H1 (cell line): ENCODE results near the gene SFN. TPM values are rescaled to one million over a fixed set of nuclear protein-coding genes. Genes with fewer than 3 reads are reported as not detected.

Source experiments
- CTCF ChIA-PET: fragments of 300-600 bp; sonication (Branson Sonifier 250); formaldehyde crosslinking; loops from one replicate; lab custom pipeline; 2021; ENCODE audit not compliant: partially characterized antibody; lab: Charles Lee
- POLR2A ChIA-PET: fragments of 300-600 bp; sonication (Branson Sonifier 250); formaldehyde crosslinking; loops from one replicate; lab custom pipeline; 2021; ENCODE audit warnings: inconsistent platforms; ENCODE audit not compliant: partially characterized antibody; lab: Charles Lee
- DNase-seq, 2 experiments: peaks; one replicate each; pipeline versions ENCODE4 v3.0.0 to v3.0.0-alpha.2; 2010 to 2022; ENCODE audit warnings: low spot score in 2 of 2, low read depth in 1 of 2, mixed read lengths in 1 of 2
- FAIRE-seq: peaks from 2 replicates; lab custom pipeline; 2011; peaks lifted over from hg19 to GRCh38; lab: Jason Lieb, UNC
- H2AFZ ChIP-seq: 2 replicates; pipeline ENCODE4 v1.8.1; 2012; ENCODE audit warnings: low read length, inconsistent platforms
- H2AK5ac ChIP-seq: 2 replicates; pipeline ENCODE4 v1.6.1; 2013; ENCODE audit warnings: low read depth, low read length
- H2BK120ac ChIP-seq: replicated peaks from 2 replicates; pipeline ENCODE3; 2013; ENCODE audit warnings: low read depth, low read length, inconsistent platforms
- H2BK12ac ChIP-seq: 2 replicates; pipeline ENCODE4 v1.6.1; 2013; ENCODE audit warnings: low read depth, low read length
- H2BK15ac ChIP-seq: 2 replicates; pipeline ENCODE4 v1.6.1; 2013; ENCODE audit warnings: low read length
- H2BK20ac ChIP-seq: 2 replicates; pipeline ENCODE4 v1.6.1; 2013; ENCODE audit warnings: low read length
- H2BK5ac ChIP-seq: 2 replicates; pipeline ENCODE4 v1.6.1; 2013; ENCODE audit warnings: low read depth, low read length
- H3K14ac ChIP-seq: 2 replicates; pipeline ENCODE4 v1.6.1; 2013; ENCODE audit warnings: inconsistent platforms; ENCODE audit not compliant: insufficient read length
- H3K18ac ChIP-seq: 2 replicates; pipeline ENCODE4 v1.6.1; 2013; ENCODE audit warnings: low read length; ENCODE audit errors: extremely low read depth
- H3K23ac ChIP-seq: 2 replicates; pipeline ENCODE4 v1.6.1; 2013; ENCODE audit warnings: inconsistent platforms; ENCODE audit not compliant: insufficient read length
- H3K23me2 ChIP-seq: 2 replicates; pipeline ENCODE4 v1.6.1; 2013; ENCODE audit warnings: low read depth, low read length
- H3K27ac ChIP-seq: 2 replicates; pipeline ENCODE4 v1.6.1; 2011; ENCODE audit warnings: low read depth, low read length, inconsistent platforms
- H3K27me3 ChIP-seq, 4 experiments: replicated peaks in 1 of 4; 1 replicate in 1 of 4; 2 replicates in 3 of 4; pipeline versions ENCODE4 v1.6.1 to v1.8.1; 2011 to 2013; ENCODE audit warnings: low read length in 3 of 4, mild to moderate bottlenecking in 3 of 4, inconsistent platforms in 2 of 4, mixed read lengths in 2 of 4, moderate library complexity in 1 of 4; ENCODE audit not compliant: control insufficient read depth in 3 of 4, insufficient read depth in 3 of 4; ENCODE audit errors: extremely low read depth in 1 of 4
- H3K36me3 ChIP-seq, 4 experiments: 2 replicates each; pipeline versions ENCODE4 v1.6.1 to v1.8.1; 2011 to 2013; ENCODE audit warnings: mild to moderate bottlenecking in 4 of 4, low read length in 3 of 4, moderate library complexity in 2 of 4, control low read depth in 1 of 4, inconsistent platforms in 1 of 4; ENCODE audit not compliant: insufficient read depth in 4 of 4, control insufficient read depth in 2 of 4
- H3K4ac ChIP-seq: replicated peaks from 2 replicates; pipeline ENCODE3; 2013; ENCODE audit warnings: low read length, low read depth, mixed read lengths, inconsistent platforms; ENCODE audit not compliant: insufficient read length
- H3K4me1 ChIP-seq, 4 experiments: replicated peaks in 1 of 4; 1 replicate in 1 of 4; 2 replicates in 3 of 4; pipeline versions ENCODE4 v1.6.1 to v1.8.1; 2011 to 2013; ENCODE audit warnings: low read length in 3 of 4, inconsistent platforms in 2 of 4, mixed read lengths in 1 of 4; ENCODE audit not compliant: insufficient read depth in 4 of 4, control insufficient read depth in 3 of 4
- H3K4me2 ChIP-seq, 2 experiments: 2 replicates each; pipeline versions ENCODE4 v1.6.1 to v1.8.1; 2011 to 2013; ENCODE audit warnings: low read depth in 2 of 2, low read length in 2 of 2, control low read depth in 1 of 2, inconsistent platforms in 1 of 2, mild to moderate bottlenecking in 1 of 2; ENCODE audit not compliant: insufficient read depth in 1 of 2
- H3K4me3 ChIP-seq, 4 experiments: fragments of 200-600, 300-600 bp in 1 of 4; sonication (generic), shearing (Covaris generic), sonication (Bioruptor Twin) in 1 of 4; 2 replicates each; pipeline versions ENCODE4 v1.5.1 to v1.8.1; 2011 to 2016; ENCODE audit warnings: low read length in 4 of 4, low read depth in 3 of 4, control low read depth in 2 of 4, inconsistent platforms in 2 of 4, mild to moderate bottlenecking in 2 of 4, mixed read lengths in 1 of 4, moderate library complexity in 1 of 4; ENCODE audit not compliant: insufficient read depth in 2 of 4; ENCODE audit errors: extremely low read depth in 1 of 4
- H3K56ac ChIP-seq: replicated peaks from 2 replicates; pipeline ENCODE3; 2013; ENCODE audit warnings: low read depth, mild to moderate bottlenecking, mixed read lengths, low read length, inconsistent platforms; ENCODE audit not compliant: insufficient read length
- H3K79me1 ChIP-seq: 2 replicates; pipeline ENCODE4 v1.6.1; 2013; ENCODE audit warnings: low read depth, low read length, control low read depth
- H3K79me2 ChIP-seq, 2 experiments: 2 replicates each; pipeline versions ENCODE4 v1.6.1 to v1.8.1; 2012 to 2013; ENCODE audit warnings: low read length in 2 of 2, mild to moderate bottlenecking in 2 of 2, inconsistent platforms in 1 of 2; ENCODE audit not compliant: insufficient read depth in 2 of 2, control insufficient read depth in 1 of 2
- H3K9ac ChIP-seq, 4 experiments: replicated peaks in 1 of 4; 1 replicate in 1 of 4; 2 replicates in 3 of 4; pipeline versions ENCODE4 v1.6.1 to v1.8.1; 2011 to 2013; ENCODE audit warnings: low read depth in 3 of 4, low read length in 3 of 4, control low read depth in 2 of 4, mild to moderate bottlenecking in 2 of 4, moderate library complexity in 2 of 4, inconsistent platforms in 1 of 4; ENCODE audit errors: extremely low read depth in 1 of 4
- H3K9me3 ChIP-seq, 2 experiments: 2 replicates each; pipeline versions ENCODE4 v1.6.1 to v1.8.1; 2012 to 2013; ENCODE audit warnings: mild to moderate bottlenecking in 2 of 2, moderate library complexity in 2 of 2, control low read depth in 1 of 2, inconsistent platforms in 1 of 2, low read depth in 1 of 2, low read length in 1 of 2, mixed read lengths in 1 of 2; ENCODE audit not compliant: insufficient read depth in 2 of 2
- H4K20me1 ChIP-seq, 2 experiments: replicated peaks in 1 of 2; 2 replicates each; pipeline versions ENCODE3 to v1.8.1; 2011 to 2013; ENCODE audit warnings: inconsistent platforms in 2 of 2, low read length in 2 of 2, mild to moderate bottlenecking in 1 of 2; ENCODE audit not compliant: insufficient read depth in 2 of 2, control insufficient read depth in 1 of 2
- H4K5ac ChIP-seq: 2 replicates; pipeline ENCODE4 v1.6.1; 2013; ENCODE audit warnings: low read length, low read depth, mixed read lengths, inconsistent platforms; ENCODE audit not compliant: insufficient read length
- H4K8ac ChIP-seq: 2 replicates; pipeline ENCODE4 v1.8.0; 2013; ENCODE audit warnings: mild to moderate bottlenecking, moderate library complexity, low read length, inconsistent platforms; ENCODE audit not compliant: insufficient read depth; ENCODE audit errors: extremely low read depth
- H4K91ac ChIP-seq: replicated peaks from 2 replicates; pipeline ENCODE3; 2013; ENCODE audit warnings: low read length, mixed read lengths, inconsistent platforms; ENCODE audit not compliant: insufficient read length
- EGR1 ChIP-seq: IDR thresholded peaks from 2 replicates; pipeline ENCODE4 v1.6.1; 2011; ENCODE audit warnings: low read depth, low read length, borderline replicate concordance
- EZH2 ChIP-seq: fragments of 200-600 bp; sonication (generic); IDR thresholded peaks from 2 replicates; pipeline ENCODE4 v1.7.1; 2012; ENCODE audit warnings: low read depth, mild to moderate bottlenecking, moderate library complexity, low read length, inconsistent platforms; ENCODE audit not compliant: severe bottlenecking
- RAD21 ChIP-seq, 2 experiments: IDR thresholded peaks in 1 of 2; conservative IDR thresholded peaks in 1 of 2; 2 replicates each; pipeline ENCODE4 v1.6.1; 2011; ENCODE audit warnings: low read depth in 2 of 2, low read length in 2 of 2, improper control_type of control experiment in 1 of 2, inconsistent platforms in 1 of 2, mild to moderate bottlenecking in 1 of 2, moderate library complexity in 1 of 2
- RXRA ChIP-seq: IDR thresholded peaks from 2 replicates; pipeline ENCODE4 v1.6.1; 2011; ENCODE audit warnings: low read depth, mild to moderate bottlenecking, low read length, moderate library complexity; ENCODE audit not compliant: insufficient read depth
- WGBS, 2 experiments: shearing (Covaris generic) in 1 of 2; methylation state at CpG; one replicate each; pipeline versions ENCODE4 v1.1.6 to v1.1.7; 2013 to 2015; ENCODE audit warnings: low lambda C conversion rate in 2 of 2, mixed read lengths in 2 of 2, inconsistent platforms in 1 of 2, low coverage in 1 of 2, missing lambda C conversion rate in 1 of 2; ENCODE audit not compliant: insufficient replicate concordance in 2 of 2, insufficient coverage in 1 of 2, insufficient read length in 1 of 2; ENCODE audit errors: extremely low coverage in 1 of 2, missing lambda C conversion rate in 1 of 2; 5-methylcytosine and 5-hydroxymethylcytosine counted together
- polyA plus RNA-seq, 7 experiments: library from polyadenylated mRNA; depleted of rRNA in 3 of 7; stranded (reverse) in 5 of 7; unstranded in 2 of 7; fragments of >200 nt in 5 of 7; fragments of 200-250 nt in 2 of 7; gene quantifications; 1 replicate in 5 of 7; 2 replicates in 1 of 7; 4 replicates in 1 of 7; pipeline versions ENCODE4 v1.2.1 to v1.2.3, GENCODE V29; 2011 to 2013; ENCODE audit warnings: missing spikeins in 2 of 7, mixed read lengths in 2 of 7
- total RNA-seq: library from RNA; stranded (reverse); fragmentation: NEBNext Ultra II Directional; extraction: Animal tissue kit (Norgen Biotek cat#: 25700); gene quantifications from 2 replicates; pipeline ENCODE4 v1.2.1, GENCODE V29; 2021
- TF ChIP-seq, protein P1 (sequence below), 3 experiments: IDR thresholded peaks; 1 replicate in 2 of 3; 2 replicates in 1 of 3; pipeline versions ENCODE4 v1.5.1 to v1.6.1; 2011; ENCODE audit warnings: low read length in 3 of 3, mild to moderate bottlenecking in 3 of 3, inconsistent platforms in 2 of 3, low read depth in 1 of 3, moderate library complexity in 1 of 3; ENCODE audit not compliant: insufficient read depth in 1 of 3; ENCODE audit errors: control extremely low read depth in 1 of 3

SFN gene
- total and polyA plus RNA-seq, 2 of the 8 experiments (the other 6 are each of a cell fraction or from before 2014, with no cell fraction given), result 3.3 to 3.9 TPM

DNA sequence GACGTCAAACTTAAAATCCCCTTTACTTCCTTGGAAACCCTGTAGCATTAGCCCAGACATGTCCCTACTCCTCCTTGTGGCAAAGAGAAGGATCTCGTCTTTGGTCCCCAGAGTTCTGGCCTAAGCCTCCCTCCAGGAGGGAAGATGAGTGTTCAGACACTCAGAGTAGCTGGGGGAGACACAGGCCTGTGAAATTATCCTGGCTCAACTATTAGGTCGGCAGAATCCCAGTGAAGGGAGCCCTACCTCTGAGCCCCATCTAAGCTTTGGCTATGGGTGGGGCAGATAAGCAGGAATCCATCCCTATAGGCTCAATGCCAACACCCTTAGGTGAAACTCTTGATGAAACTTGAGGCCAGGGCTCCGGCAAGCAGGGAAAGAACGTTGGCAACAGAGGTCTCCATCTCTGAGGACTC, 1.7 kb upstream of the SFN start:
- Histone ChIP-seq H3K9me3 (no peaks in the 10 kb centered on the region), H2BK5ac (no peak overlapping the region), H3K79me2 (no peaks in the 10 kb centered on the region), H3K27me3 (peaks cover 4 to 13% (median 12%) of the 10 kb centered on the region in 4 experiments; a peak in 5 of 7 replicates), H2AK5ac (no peak overlapping the region), H3K23ac (no peak overlapping the region), H3K27ac (no peak overlapping the region), H3K14ac (no peak overlapping the region), H3K4me1 (peaks cover 0 to 27% (median 22%) of the 10 kb centered on the region in 4 experiments; a peak in 6 of 7 replicates), H2BK15ac (no peak overlapping the region), H4K20me1 (peaks cover 0 to under 1% of the 10 kb centered on the region in 2 experiments), H2BK12ac (no peak overlapping the region), H3K79me1 (no peaks in the 10 kb centered on the region), H3K23me2 (peaks cover 9% of the 10 kb centered on the region), H3K4ac (no peak overlapping the region), H3K9ac (no peak overlapping the region), H3K56ac (no peak overlapping the region), H4K8ac (no peak overlapping the region), H2BK120ac (no peak overlapping the region), H2BK20ac (no peak overlapping the region), H3K4me2 (no peak overlapping the region), H4K5ac (no peak overlapping the region), H2AFZ (no peak overlapping the region), H4K91ac (no peak overlapping the region), H3K4me3 (no peak overlapping the region), H3K36me3 (no peaks in the 10 kb centered on the region), H3K18ac (no peak overlapping the region)
- no peak for FAIRE-seq
- no peak for DNase-seq
- ChIA-PET CTCF (interaction anchor here (0.9 to 22.8 kb wide), 13 partner anchors 11 to 565 kb away, joined by 3 to 547 read pairs (median 8); partner anchors contain the start of genes GPATCH3, GPN2 and PIGV), POLR2A (interaction anchor here (0.8 to 1.3 kb wide), 2 partner anchors 29 to 49 kb away, joined by 3 to 6 read pairs; partner anchors contain the start of gene GPN2)
- WGBS, 2 experiments, result 83% methylated on average over 5 of the region's 5 CpGs; no CpG with 5 or more reads in 1 of the 2 experiments
- no peak for TF ChIP-seq RXRA
- no peak for TF ChIP-seq EZH2
- peak; percentile 24 to 38; a peak in 2 of 4 replicates for TF ChIP-seq RAD21 (IDR thresholded peaks at IDR 0.05 in 1 of 2, conservative IDR thresholded peaks at IDR 0.05 in 1 of 2; ENCODE audit: low read depth in 2 of 2, low read length in 2 of 2)
- no peak for TF ChIP-seq EGR1
- TF ChIP-seq, protein P1, sequence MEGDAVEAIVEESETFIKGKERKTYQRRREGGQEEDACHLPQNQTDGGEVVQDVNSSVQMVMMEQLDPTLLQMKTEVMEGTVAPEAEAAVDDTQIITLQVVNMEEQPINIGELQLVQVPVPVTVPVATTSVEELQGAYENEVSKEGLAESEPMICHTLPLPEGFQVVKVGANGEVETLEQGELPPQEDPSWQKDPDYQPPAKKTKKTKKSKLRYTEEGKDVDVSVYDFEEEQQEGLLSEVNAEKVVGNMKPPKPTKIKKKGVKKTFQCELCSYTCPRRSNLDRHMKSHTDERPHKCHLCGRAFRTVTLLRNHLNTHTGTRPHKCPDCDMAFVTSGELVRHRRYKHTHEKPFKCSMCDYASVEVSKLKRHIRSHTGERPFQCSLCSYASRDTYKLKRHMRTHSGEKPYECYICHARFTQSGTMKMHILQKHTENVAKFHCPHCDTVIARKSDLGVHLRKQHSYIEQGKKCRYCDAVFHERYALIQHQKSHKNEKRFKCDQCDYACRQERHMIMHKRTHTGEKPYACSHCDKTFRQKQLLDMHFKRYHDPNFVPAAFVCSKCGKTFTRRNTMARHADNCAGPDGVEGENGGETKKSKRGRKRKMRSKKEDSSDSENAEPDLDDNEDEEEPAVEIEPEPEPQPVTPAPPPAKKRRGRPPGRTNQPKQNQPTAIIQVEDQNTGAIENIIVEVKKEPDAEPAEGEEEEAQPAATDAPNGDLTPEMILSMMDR (IDR thresholded peaks at IDR 0.05; ENCODE audit: control extremely low read depth in 1 of 3, insufficient read depth in 1 of 3, low read depth in 1 of 3, low read length in 3 of 3), result peak; percentile 1 to 56 (median 41); a peak in 3 of 4 replicates
- TF ChIP-seq, all 59 proteins: peak for 2
